HepG2 (cell line): ENCODE measurements around the gene APOC3. TPM values are rescaled to one million over a fixed set of nuclear protein-coding genes. Genes with fewer than 3 reads are reported as not detected.

Experiments used
- BHLHE40 ChIP-seq: IDR thresholded peaks from 2 replicates; pipeline ENCODE4 v1.6.1; 2011; ENCODE audit warnings: low read length, improper control_type of control experiment
- ETS1 ChIP-seq: sonication (generic); formaldehyde crosslinking; IDR thresholded peaks from 2 replicates; pipeline ENCODE4 v1.4.0; 2020; ENCODE audit warnings: missing genetic modification reagents
- FOXJ3 ChIP-seq: sonication (generic); formaldehyde crosslinking; IDR thresholded peaks from 2 replicates; pipeline ENCODE4 v1.4.0; 2020; ENCODE audit warnings: missing genetic modification reagents, mild to moderate bottlenecking, borderline replicate concordance
- MLX ChIP-seq: IDR thresholded peaks from 2 replicates; pipeline ENCODE4 v1.6.1; 2016
- SAFB2 ChIP-seq: sonication (generic); formaldehyde crosslinking; IDR thresholded peaks from 2 replicates; pipeline ENCODE4 v1.5.1; 2020; ENCODE audit warnings: missing genetic modification reagents, low read depth, mild to moderate bottlenecking, borderline replicate concordance
- TEAD2 ChIP-seq: sonication (generic); formaldehyde crosslinking; IDR thresholded peaks from 2 replicates; pipeline ENCODE4 v1.9.0; 2021; ENCODE audit warnings: missing genetic modification reagents
- TRAFD1 ChIP-seq: sonication (generic); formaldehyde crosslinking; IDR thresholded peaks from 2 replicates; pipeline ENCODE4 v1.5.1; 2020; ENCODE audit warnings: missing genetic modification reagents, mild to moderate bottlenecking, borderline replicate concordance
- YY1 ChIP-seq: IDR thresholded peaks from 2 replicates; pipeline ENCODE4 v1.6.1; 2011; ENCODE audit warnings: low read length, low read depth, moderate library complexity, mild to moderate bottlenecking; ENCODE audit not compliant: insufficient read depth, insufficient replicate concordance
- ZBTB21 ChIP-seq: sonication (generic); formaldehyde crosslinking; IDR thresholded peaks from 2 replicates; pipeline ENCODE4 v1.4.0; 2020; ENCODE audit warnings: missing genetic modification reagents
- ZBTB43 ChIP-seq: sonication (generic); formaldehyde crosslinking; conservative IDR thresholded peaks from 2 replicates; pipeline ENCODE4 v1.4.0; 2020; ENCODE audit warnings: missing genetic modification reagents
- ZNF142 ChIP-seq: sonication (generic); formaldehyde crosslinking; IDR thresholded peaks from 2 replicates; pipeline ENCODE4 v1.4.0; 2020; ENCODE audit warnings: missing genetic modification reagents
- ZNF235 ChIP-seq: sonication (generic); formaldehyde crosslinking; IDR thresholded peaks from 2 replicates; pipeline ENCODE4 v1.8.1; 2023; ENCODE audit warnings: mild to moderate bottlenecking, missing genetic modification reagents, borderline replicate concordance
- ZNF576 ChIP-seq: sonication (generic); formaldehyde crosslinking; IDR thresholded peaks from 2 replicates; pipeline ENCODE4 v1.4.0; 2020; ENCODE audit warnings: mild to moderate bottlenecking, missing genetic modification reagents
- ZNF629 ChIP-seq: sonication (generic); formaldehyde crosslinking; conservative IDR thresholded peaks from 2 replicates; pipeline ENCODE4 v1.5.0; 2020; ENCODE audit warnings: missing genetic modification reagents
- ZNF678 ChIP-seq: sonication (generic); formaldehyde crosslinking; IDR thresholded peaks from 2 replicates; pipeline ENCODE4 v1.4.0; 2020; ENCODE audit warnings: mild to moderate bottlenecking, missing genetic modification reagents
- ZNF775 ChIP-seq: sonication (generic); formaldehyde crosslinking; IDR thresholded peaks from 2 replicates; pipeline ENCODE4 v1.4.0; 2020; ENCODE audit warnings: missing genetic modification reagents, mild to moderate bottlenecking, moderate library complexity, borderline replicate concordance
- ZSCAN25 ChIP-seq: sonication (generic); formaldehyde crosslinking; IDR thresholded peaks from 2 replicates; pipeline ENCODE4 v1.8.0; 2022; ENCODE audit warnings: mild to moderate bottlenecking, missing genetic modification reagents
- ZSCAN9 ChIP-seq: IDR thresholded peaks from 2 replicates; pipeline ENCODE4 v1.6.1; 2016; ENCODE audit warnings: borderline replicate concordance
- polyA plus RNA-seq, 8 experiments: library from polyadenylated mRNA; depleted of rRNA in 3 of 8; stranded (reverse) in 7 of 8; unstranded in 1 of 8; fragments of >200 nt; fragmentation: Illumina TruSeq in 4 of 8; extraction: Trizol in 4 of 8; gene quantifications; 2 replicates each; pipeline versions ENCODE4 v1.2.1 to v1.2.3, GENCODE V29; 2011 to 2016; ENCODE audit warnings: low read depth in 4 of 8, missing spikeins in 1 of 8, mixed read lengths in 1 of 8; ENCODE audit not compliant: insufficient read depth in 1 of 8
- total RNA-seq, 5 experiments: library from RNA; depleted of rRNA; stranded (reverse); fragments of >200 nt; fragmentation: Illumina TruSeq; extraction: Trizol; gene quantifications; 2 replicates each; pipeline ENCODE4 v1.2.3, GENCODE V29; 2016; ENCODE audit warnings: low read depth in 1 of 5

The APOC3 gene
- total and polyA plus RNA-seq, 2 of the 13 experiments (the other 11 are each of a cell fraction or from before 2014, with no cell fraction given): 314 to 687 TPM

GRCh38 chr11:116826751-116827431, 2.8 kb upstream of the APOC3 start (continued):
- TF ChIP-seq ETS1 (CRISPR knock-in tag): no peak
- TF ChIP-seq YY1: peak; percentile 17
- TF ChIP-seq ZNF142 (CRISPR knock-in tag): no peak
- peak; percentile 96 for TF ChIP-seq ZSCAN25 (CRISPR knock-in tag)
- peak; percentile 52; the same call in 1 of the 2 replicates for TF ChIP-seq BHLHE40
- peak; percentile 99 for TF ChIP-seq MLX (CRISPR knock-in tag)
- TF ChIP-seq ZNF678 (CRISPR knock-in tag): no peak
- TF ChIP-seq ZNF576: no peak
- TF ChIP-seq ZNF235 (CRISPR knock-in tag): 0 out of 2 replicates have a peak, but pooled peaks have one; percentile 70
- TF ChIP-seq ZNF629 (CRISPR knock-in tag): peak; percentile 26; the same call in 1 of the 2 replicates
- TF ChIP-seq ZSCAN9 (CRISPR knock-in tag): peak; percentile 28; the same call in 1 of the 2 replicates
- TF ChIP-seq SAFB2 (CRISPR knock-in tag): no peak; the same call in 1 of the 2 replicates
- no peak for TF ChIP-seq TEAD2 (CRISPR knock-in tag)
- peak; percentile 75; the same call in 1 of the 2 replicates for TF ChIP-seq ZNF775 (CRISPR knock-in tag)
- TF ChIP-seq ZBTB43 (CRISPR knock-in tag): peak; percentile 87
- TF ChIP-seq TRAFD1 (CRISPR knock-in tag): no peak
- TF ChIP-seq ZBTB21 (CRISPR knock-in tag): no peak
- TF ChIP-seq FOXJ3 (CRISPR knock-in tag): peak; percentile 85
